ENCODE data around the gene FSD2.

- no peak for TF ChIP-seq CTCF (conservative IDR thresholded peaks at IDR 0.05; ENCODE audit: low read depth in 2 of 2)
- TF ChIP-seq EZH2phosphoT487 (IDR thresholded peaks at IDR 0.05; ENCODE audit: unreplicated experiment): no peak
- TF ChIP-seq POLR2AphosphoS5 (IDR thresholded peaks at IDR 0.05; ENCODE audit: low read depth): peak; percentile 67
- no peak for TF ChIP-seq EZH2 (IDR thresholded peaks at IDR 0.05; ENCODE audit: low read depth, unreplicated experiment)
- no peak for TF ChIP-seq JUNB (IDR thresholded peaks at IDR 0.05; ENCODE audit: unreplicated experiment)
- TF ChIP-seq STAT1 (IDR thresholded peaks at IDR 0.05; ENCODE audit: unreplicated experiment): no peak
- peak; percentile 72 for TF ChIP-seq REST (IDR thresholded peaks at IDR 0.05; ENCODE audit: unreplicated experiment)
- peak; percentile 41; the same call in 1 of the 2 replicates for TF ChIP-seq CREB1 (CRISPR knock-in tag; IDR thresholded peaks at IDR 0.05; ENCODE audit: low read depth)
These were observed 96.3 kb downstream of the FSD2 start, which contains the start of gene AP3B2 for GRCh38 chr15:82709421-82710207.

Data from GM23338 (cell line).